Subcutaneous abdominal adipose tissue (tissue), 5 donors: ENCODE results near the gene FBXL19.

Experiments
- H3K27ac ChIP-seq: one replicate; pipeline ENCODE4 v1.7.0; 2013; ENCODE audit warnings: low read depth, mild to moderate bottlenecking, inconsistent platforms, low read length, moderate library complexity
- H3K27me3 ChIP-seq, 5 donors: one replicate each; pipeline ENCODE4 v1.7.0; 2013; ENCODE audit warnings: low read length in 5 of 5, inconsistent platforms in 1 of 5; ENCODE audit not compliant: control insufficient read depth in 5 of 5, insufficient read depth in 4 of 5
- H3K36me3 ChIP-seq, 5 donors: one replicate each; pipeline ENCODE4 v1.7.0; 2013; ENCODE audit warnings: low read length in 5 of 5; ENCODE audit not compliant: control insufficient read depth in 5 of 5, insufficient read depth in 5 of 5
- H3K4me1 ChIP-seq, 5 donors: one replicate each; pipeline ENCODE4 v1.7.0; 2013; ENCODE audit warnings: low read length in 5 of 5, mild to moderate bottlenecking in 3 of 5, moderate library complexity in 1 of 5; ENCODE audit not compliant: control insufficient read depth in 5 of 5, insufficient read depth in 5 of 5
- H3K4me3 ChIP-seq, 5 donors: one replicate each; pipeline ENCODE4 v1.7.0; 2013; ENCODE audit warnings: low read length in 5 of 5, low read depth in 1 of 5
- H3K9ac ChIP-seq, 5 donors: one replicate each; pipeline ENCODE4 v1.7.0; 2013; ENCODE audit warnings: low read length in 5 of 5, mild to moderate bottlenecking in 4 of 5, moderate library complexity in 3 of 5
- H3K9me3 ChIP-seq, 5 donors: one replicate each; pipeline ENCODE4 v1.7.0; 2013; ENCODE audit warnings: low read length in 5 of 5; ENCODE audit not compliant: control insufficient read depth in 5 of 5
- donor health status: healthy.
- donor health status: healthy.
- donor health status: healthy.
- donor health status: healthy.
- donor health status: healthy.

Gene FBXL19

GRCh38 chr16:30996324-30996984, 73.1 kb downstream of the FBXL19 start:
- H3K4me1 ChIP-seq = peaks cover 8 to 41% (median 34%) of the 10 kb centered on the region in 5 donors
- H3K27me3 ChIP-seq = no peaks in the 10 kb centered on the region
- H3K27ac ChIP-seq = peak overlapping the region; percentile 62
- H3K9me3 ChIP-seq = no peaks in the 10 kb centered on the region
- no peaks in the 10 kb centered on the region for H3K36me3 ChIP-seq
- H3K9ac ChIP-seq = peak overlapping the region in 4 of 5 donors; percentile 6 to 76 (median 69)
- peak overlapping the region; percentile 68 to 96 (median 83) for H3K4me3 ChIP-seq

- peaks cover 8 to 48% (median 34%) of the 10 kb centered on the region in 5 donors for H3K4me1 ChIP-seq
- no peaks in the 10 kb centered on the region for H3K9me3 ChIP-seq
- peak overlapping the region; percentile 88 for H3K27ac ChIP-seq
- peak overlapping the region in 4 of 5 donors; percentile 41 to 80 (median 69) for H3K9ac ChIP-seq
- peak overlapping the region; percentile 68 to 96 (median 83) for H3K4me3 ChIP-seq
- no peaks in the 10 kb centered on the region for H3K27me3 ChIP-seq
- no peaks in the 10 kb centered on the region for H3K36me3 ChIP-seq
Observed at GRCh38 chr16:30996985-30997724, 73.8 kb downstream of the FBXL19 start.

DNA sequence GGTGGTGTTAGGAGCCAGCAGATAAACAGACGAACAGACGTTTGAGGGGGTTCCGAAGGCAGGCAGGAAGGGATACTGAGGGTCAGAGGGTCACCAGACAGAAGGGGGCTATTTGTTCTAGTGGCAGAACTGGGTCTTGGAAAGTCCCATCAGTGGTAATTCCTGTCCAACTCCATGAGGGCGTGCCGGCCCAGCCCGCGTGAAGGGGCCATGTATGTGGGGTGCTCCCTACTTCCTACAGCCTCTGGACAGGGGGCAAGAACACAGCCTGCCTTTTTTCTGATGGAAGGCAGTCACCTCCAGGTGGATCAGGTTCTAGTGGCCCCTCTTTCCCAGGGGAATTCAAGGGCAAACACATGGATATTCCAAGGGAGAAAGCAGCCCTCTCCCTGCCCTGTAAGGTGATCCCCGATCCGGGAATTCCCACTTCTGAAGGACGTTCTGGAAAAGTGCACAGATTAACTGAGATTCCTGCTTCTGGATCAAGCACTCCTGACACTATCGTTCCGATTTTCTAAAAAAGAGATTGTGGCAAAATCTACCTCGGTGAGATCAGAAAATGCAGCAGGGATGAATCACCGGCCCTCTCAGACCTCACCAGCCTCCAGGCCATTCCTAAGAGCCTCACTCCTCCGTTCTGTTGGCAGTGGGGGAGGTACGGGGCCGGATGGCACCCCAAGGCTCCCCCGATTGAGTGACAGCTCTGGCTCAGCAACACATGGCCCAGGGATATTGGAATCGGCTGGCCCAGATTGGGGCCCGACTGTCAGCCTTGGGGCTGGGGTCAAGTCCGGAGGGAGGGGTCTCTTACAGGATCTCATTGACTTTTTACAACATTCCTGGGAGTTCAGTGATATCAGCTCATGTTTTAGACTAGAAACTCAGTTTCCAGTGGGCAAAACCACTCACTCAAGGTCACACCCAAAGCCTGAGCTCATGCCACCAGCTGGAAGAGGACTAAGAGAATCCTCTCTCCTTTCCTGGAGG, 74.6 kb downstream of the FBXL19 start:
- H3K27ac ChIP-seq = peak overlapping the region; percentile 88
- H3K4me3 ChIP-seq = peak overlapping the region in 4 of 5 donors; percentile 43 to 85 (median 68)
- no peaks in the 10 kb centered on the region for H3K36me3 ChIP-seq
- H3K27me3 ChIP-seq = peaks cover 0 to 3% (median 0%) of the 10 kb centered on the region in 5 donors
- H3K9ac ChIP-seq = peak overlapping the region in 4 of 5 donors; percentile 41 to 80 (median 68)
- H3K4me1 ChIP-seq = peaks cover 8 to 55% (median 36%) of the 10 kb centered on the region in 5 donors
- H3K9me3 ChIP-seq = no peaks in the 10 kb centered on the region
